RWPE2 (cell line): ENCODE data around the gene NEURL1.

ENCODE experiments used
- ATAC-seq: fragments of 200-7000 bp; cut with Tn5 transposase; 3 replicates; pipeline ENCODE4 v1.9.1; 2021; ENCODE audit warnings: low read depth
- DNase-seq: peaks from one replicate; pipeline ENCODE4 v3.0.0-alpha.2; 2020; ENCODE audit warnings: low spot score
- H3K27ac ChIP-seq: fragments of 450-650 bp; 2 replicates; pipeline ENCODE4 v1.5.1; 2017; ENCODE audit warnings: mild to moderate bottlenecking; ENCODE audit not compliant: poor library complexity, severe bottlenecking
- H3K27me3 ChIP-seq: fragments of 250-450 bp; sonication (Bioruptor Pico); 2 replicates; pipeline ENCODE4 v1.5.1; 2021; ENCODE audit warnings: mild to moderate bottlenecking, moderate library complexity; ENCODE audit not compliant: insufficient read depth, poor library complexity, severe bottlenecking
- H3K36me3 ChIP-seq: fragments of 250-450 bp; sonication (Bioruptor Pico); 2 replicates; pipeline ENCODE4 v1.5.1; 2020; ENCODE audit warnings: low read depth, mild to moderate bottlenecking, moderate library complexity
- H3K4me1 ChIP-seq: fragments of 250-450 bp; sonication (Bioruptor Pico); 2 replicates; pipeline ENCODE4 v1.5.1; 2021; ENCODE audit warnings: mild to moderate bottlenecking, moderate library complexity; ENCODE audit not compliant: insufficient read depth, poor library complexity, severe bottlenecking
- H3K4me3 ChIP-seq: fragments of 250-450 bp; sonication (Bioruptor Pico); 2 replicates; pipeline ENCODE4 v1.5.1; 2021; ENCODE audit warnings: mild to moderate bottlenecking, moderate library complexity; ENCODE audit not compliant: severe bottlenecking
- H3K9me3 ChIP-seq: fragments of 250-450 bp; sonication (Bioruptor Pico); 2 replicates; pipeline ENCODE4 v1.5.1; 2021; ENCODE audit warnings: mild to moderate bottlenecking, moderate library complexity; ENCODE audit not compliant: severe bottlenecking
- TF ChIP-seq, protein P1 (sequence below): fragments of 450-650 bp; IDR thresholded peaks from one replicate; pipeline ENCODE4 v1.5.1; 2017; ENCODE audit warnings: mild to moderate bottlenecking, moderate library complexity; ENCODE audit not compliant: poor library complexity, severe bottlenecking

Gene NEURL1

GRCh38 chr10:103451091-103451813 lies 42.3 kb upstream of the NEURL1 start:
- H3K4me3 ChIP-seq = peak overlapping the region; percentile 26
- peak overlapping the region; percentile 37 for H3K27ac ChIP-seq
- DNase-seq (no peak), ATAC-seq (peak; percentile 31)
- H3K4me1 ChIP-seq = peaks cover 8% of the 10 kb centered on the region
- no peaks in the 10 kb centered on the region for H3K27me3 ChIP-seq
- no peaks in the 10 kb centered on the region for H3K9me3 ChIP-seq
- TF ChIP-seq, protein P1, sequence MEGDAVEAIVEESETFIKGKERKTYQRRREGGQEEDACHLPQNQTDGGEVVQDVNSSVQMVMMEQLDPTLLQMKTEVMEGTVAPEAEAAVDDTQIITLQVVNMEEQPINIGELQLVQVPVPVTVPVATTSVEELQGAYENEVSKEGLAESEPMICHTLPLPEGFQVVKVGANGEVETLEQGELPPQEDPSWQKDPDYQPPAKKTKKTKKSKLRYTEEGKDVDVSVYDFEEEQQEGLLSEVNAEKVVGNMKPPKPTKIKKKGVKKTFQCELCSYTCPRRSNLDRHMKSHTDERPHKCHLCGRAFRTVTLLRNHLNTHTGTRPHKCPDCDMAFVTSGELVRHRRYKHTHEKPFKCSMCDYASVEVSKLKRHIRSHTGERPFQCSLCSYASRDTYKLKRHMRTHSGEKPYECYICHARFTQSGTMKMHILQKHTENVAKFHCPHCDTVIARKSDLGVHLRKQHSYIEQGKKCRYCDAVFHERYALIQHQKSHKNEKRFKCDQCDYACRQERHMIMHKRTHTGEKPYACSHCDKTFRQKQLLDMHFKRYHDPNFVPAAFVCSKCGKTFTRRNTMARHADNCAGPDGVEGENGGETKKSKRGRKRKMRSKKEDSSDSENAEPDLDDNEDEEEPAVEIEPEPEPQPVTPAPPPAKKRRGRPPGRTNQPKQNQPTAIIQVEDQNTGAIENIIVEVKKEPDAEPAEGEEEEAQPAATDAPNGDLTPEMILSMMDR = no peak
- peaks cover 4% of the 10 kb centered on the region; the same call in 1 of the 2 replicates for H3K36me3 ChIP-seq

DNA sequence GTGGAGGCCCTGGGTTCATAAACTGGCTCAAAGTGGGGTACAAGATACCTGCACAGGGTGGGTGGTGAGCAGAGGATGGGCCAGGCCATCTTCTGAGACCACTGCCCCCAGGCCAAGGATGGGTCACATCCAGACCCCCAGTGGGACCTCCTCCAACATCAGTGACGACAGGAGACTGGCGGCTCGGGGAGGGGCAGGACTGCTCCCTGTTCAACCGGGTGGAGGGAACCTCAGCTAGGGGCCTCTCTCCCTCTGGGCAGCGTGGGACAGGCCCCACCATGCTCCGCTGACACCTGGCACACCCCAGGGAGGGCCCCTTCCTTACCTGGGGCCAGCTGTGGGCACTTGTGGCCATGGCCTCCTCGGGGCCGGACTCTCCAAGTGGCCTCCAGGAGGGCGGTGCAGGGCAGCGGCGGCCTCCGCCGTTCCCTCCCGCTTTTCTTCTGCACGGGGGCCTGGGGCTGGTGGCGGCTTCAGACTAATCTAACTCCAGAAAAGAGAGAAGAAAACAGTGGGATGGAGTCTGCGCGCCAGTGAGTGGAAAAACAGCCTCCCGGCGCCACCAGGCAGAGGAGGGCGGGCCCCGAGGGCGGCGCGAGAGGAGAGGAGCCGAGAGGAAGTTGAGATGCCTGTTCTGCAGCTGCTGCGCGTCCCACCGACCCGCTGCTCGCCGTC lies 41.5 kb upstream of the NEURL1 start, which contains the start of gene CALHM2:
CALHM2 (minus strand) TSS at position 540 of the 675 bp plus-strand sequence. CDS start 2,429 bp downstream, outside the sequence.
- Histone ChIP-seq H3K36me3 (no peaks in the 10 kb centered on the region), H3K27me3 (no peaks in the 10 kb centered on the region), H3K27ac (peak within 1 kb of the TSS; percentile 37), H3K4me3 (peak within 1 kb of the TSS; percentile 26), H3K9me3 (no peaks in the 10 kb centered on the region), H3K4me1 (peaks cover 8% of the 10 kb centered on the region)
- DNase-seq = no peak
- ATAC-seq = peak; percentile 53
- TF ChIP-seq, protein P1 = no peak

DNA sequence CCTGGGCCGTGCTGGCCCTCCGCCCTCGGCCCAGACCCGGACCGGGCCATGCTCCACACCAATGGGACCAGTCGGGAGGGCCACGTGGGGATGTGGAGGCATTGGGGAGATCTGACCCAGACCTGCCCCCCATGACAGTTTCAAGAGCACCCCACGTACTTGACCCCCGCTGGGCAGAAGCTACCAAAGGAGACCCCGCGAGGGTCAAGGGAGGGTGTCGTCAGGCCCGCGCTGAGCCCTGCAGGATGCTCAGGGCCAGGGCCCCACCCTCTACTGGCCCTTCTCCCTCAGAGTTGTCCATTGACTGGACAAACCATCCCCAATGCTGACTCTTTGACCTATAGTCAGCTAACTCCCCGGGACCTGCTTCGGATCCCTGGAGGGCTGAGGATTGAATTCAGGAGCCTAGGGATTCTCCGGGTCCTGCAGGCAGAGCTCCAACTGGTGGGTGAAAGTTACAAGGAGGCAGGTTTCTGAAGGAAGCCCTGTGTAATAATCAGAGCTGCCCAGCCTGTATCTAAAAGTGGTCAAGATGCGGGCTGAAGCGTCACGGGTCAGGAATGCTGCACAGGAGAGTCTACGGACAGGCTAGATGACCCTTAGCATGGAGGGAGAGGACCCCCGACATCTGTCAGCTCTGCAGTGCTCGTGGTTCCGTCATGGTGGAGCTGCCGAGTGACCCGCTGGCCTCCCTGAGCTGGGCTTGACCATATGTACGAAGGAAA lies 40.8 kb upstream of the NEURL1 start:
- no peak for ATAC-seq
- no peaks in the 10 kb centered on the region for H3K36me3 ChIP-seq
- DNase-seq = no peak
- H3K4me1 ChIP-seq = peaks cover 8% of the 10 kb centered on the region
- H3K27me3 ChIP-seq = no peaks in the 10 kb centered on the region
- TF ChIP-seq, protein P1 = no peak
- H3K9me3 ChIP-seq = no peaks in the 10 kb centered on the region
- no peak overlapping the region for H3K27ac ChIP-seq
- H3K4me3 ChIP-seq = peak overlapping the region; percentile 26

DNA sequence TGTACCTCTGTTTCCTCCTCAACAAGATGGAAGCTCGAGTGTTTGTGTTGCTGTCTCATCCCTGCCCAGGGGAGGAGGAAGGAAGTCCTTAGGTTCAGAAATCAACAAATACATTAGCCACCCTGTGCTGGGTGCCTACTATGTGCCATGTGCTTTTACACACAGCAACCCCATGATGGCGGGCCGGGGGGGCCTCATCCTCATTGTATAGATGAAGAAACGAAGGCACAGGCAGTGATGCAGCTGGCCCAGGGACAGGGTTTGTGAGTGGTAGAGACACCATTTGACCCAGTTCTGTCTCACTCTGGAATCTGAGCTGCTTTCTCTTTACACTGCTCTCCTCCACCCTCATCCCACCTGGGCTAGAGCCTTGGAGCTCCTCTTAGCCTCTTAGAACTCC lies 39.5 kb upstream of the NEURL1 start:
- DNase-seq (no peak), ATAC-seq (no peak)
- Histone ChIP-seq H3K4me3 (no peak overlapping the region), H3K27ac (no peak overlapping the region), H3K9me3 (no peaks in the 10 kb centered on the region), H3K27me3 (no peaks in the 10 kb centered on the region), H3K4me1 (peaks cover 6% of the 10 kb centered on the region), H3K36me3 (no peaks in the 10 kb centered on the region)
- TF ChIP-seq, protein P1 = no peak
